NOMO-1 treated with dmso at 0.1 percent for 144 hours (cell line): ENCODE data around the gene CMTM7.

Source experiments
- DNase-seq: peaks from one replicate; lab custom pipeline; 2025; ENCODE audit not compliant: unreplicated experiment; lab: John Stamatoyannopoulos, UW

Gene CMTM7

GRCh38 chr3:32391643-32392535 lies at the start of gene CMTM7:
TSS of gene CMTM7 (plus strand) at chr3:32391853. CDS start at chr3:32391907, 54 bp downstream.
- peak; percentile 59 for DNase-seq

- no peak for DNase-seq
These were observed 44.1 kb upstream of the CMTM7 start for GRCh38 chr3:32347343-32348125.

- DNase-seq: no peak
These were observed 42.5 kb upstream of the CMTM7 start for GRCh38 chr3:32349184-32349583.

GRCh38 chr3:32352563-32352962 lies 39.1 kb upstream of the CMTM7 start:
- no peak for DNase-seq

- DNase-seq: no peak
These were observed 38.3 kb upstream of the CMTM7 start for GRCh38 chr3:32353351-32353750.

GRCh38 chr3:32354362-32354778 lies 37.3 kb upstream of the CMTM7 start:
- no peak for DNase-seq

- no peak for DNase-seq
These were observed 35.8 kb upstream of the CMTM7 start for GRCh38 chr3:32355751-32356291.

- no peak for DNase-seq
These were observed 31.7 kb upstream of the CMTM7 start for GRCh38 chr3:32359766-32360492.

GRCh38 chr3:32360493-32360827 lies 31.2 kb upstream of the CMTM7 start:
- DNase-seq: no peak

- DNase-seq: no peak
These were observed 24.8 kb upstream of the CMTM7 start for GRCh38 chr3:32366638-32367397.

GRCh38 chr3:32367442-32367841 lies 24.2 kb upstream of the CMTM7 start:
- no peak for DNase-seq

GRCh38 chr3:32371461-32372212 lies 20.0 kb upstream of the CMTM7 start:
- DNase-seq: no peak

- no peak for DNase-seq
These were observed 19.5 kb upstream of the CMTM7 start for GRCh38 chr3:32372213-32372490.

GRCh38 chr3:32373276-32373675 lies 18.4 kb upstream of the CMTM7 start:
- no peak for DNase-seq

GRCh38 chr3:32373844-32374243 lies 17.8 kb upstream of the CMTM7 start:
- no peak for DNase-seq

GRCh38 chr3:32374788-32375595 lies 16.7 kb upstream of the CMTM7 start:
- no peak for DNase-seq

GRCh38 chr3:32375596-32375930 lies 16.1 kb upstream of the CMTM7 start:
- DNase-seq: no peak

GRCh38 chr3:32376115-32376514 lies 15.5 kb upstream of the CMTM7 start:
- DNase-seq: no peak

GRCh38 chr3:32379831-32380500 lies 11.7 kb upstream of the CMTM7 start:
- no peak for DNase-seq
